ENCODE data around the gene KMT2B.

Gene KMT2B

GRCh38 chr19:35727053-35727955, 9.5 kb downstream of the KMT2B start:
- H3K4me1 ChIP-seq (ENCODE audit: control insufficient read depth, insufficient read depth, low read length), result no peaks in the 10 kb centered on the region
- 95 to 96% methylated on average over 25 of the region's 25 CpGs for WGBS, 2 experiments
- no peaks in the 10 kb centered on the region for H3K27me3 ChIP-seq (ENCODE audit: control insufficient read depth, insufficient read depth, low read length, poor library complexity, severe bottlenecking)
- no peak overlapping the region for H3K4me3 ChIP-seq (ENCODE audit: insufficient read depth, low read depth, low read length)
- peaks cover 73% of the 10 kb centered on the region for H3K36me3 ChIP-seq (ENCODE audit: control insufficient read depth, insufficient read depth, low read length)
- H3K9me3 ChIP-seq (ENCODE audit: control insufficient read depth, low read length), result no peaks in the 10 kb centered on the region
- H3K27ac ChIP-seq (ENCODE audit: insufficient read depth, low read depth, low read length, poor library complexity, severe bottlenecking), result no peak overlapping the region

GRCh38 chr19:35727956-35728706, 10.3 kb downstream of the KMT2B start:
- no peak overlapping the region for H3K27ac ChIP-seq (ENCODE audit: insufficient read depth, low read depth, low read length, poor library complexity, severe bottlenecking)

GRCh38 chr19:35729021-35729420, 11.2 kb downstream of the KMT2B start:
- H3K36me3 ChIP-seq (ENCODE audit: control insufficient read depth, insufficient read depth, low read length), result peaks cover 62% of the 10 kb centered on the region
- H3K9me3 ChIP-seq (ENCODE audit: control insufficient read depth, low read length), result no peaks in the 10 kb centered on the region
- H3K4me3 ChIP-seq (ENCODE audit: insufficient read depth, low read depth, low read length), result no peak overlapping the region
- H3K27ac ChIP-seq (ENCODE audit: insufficient read depth, low read depth, low read length, poor library complexity, severe bottlenecking), result no peak overlapping the region
- H3K4me1 ChIP-seq (ENCODE audit: control insufficient read depth, insufficient read depth, low read length), result no peaks in the 10 kb centered on the region
- WGBS, 2 experiments, result 96% methylated on average over 18 of the region's 18 CpGs
- no peaks in the 10 kb centered on the region for H3K27me3 ChIP-seq (ENCODE audit: control insufficient read depth, insufficient read depth, low read length, poor library complexity, severe bottlenecking)

More at GRCh38 chr19:35727956-35728706, 10.3 kb downstream of the KMT2B start:
- peaks cover 69% of the 10 kb centered on the region for H3K36me3 ChIP-seq (ENCODE audit: control insufficient read depth, insufficient read depth, low read length)
- no peaks in the 10 kb centered on the region for H3K4me1 ChIP-seq (ENCODE audit: control insufficient read depth, insufficient read depth, low read length)
- H3K4me3 ChIP-seq (ENCODE audit: insufficient read depth, low read depth, low read length), result no peak overlapping the region
- no peaks in the 10 kb centered on the region for H3K9me3 ChIP-seq (ENCODE audit: control insufficient read depth, low read length)
- 94 to 96% methylated on average over 19 of the region's 19 CpGs for WGBS, 2 experiments
- H3K27me3 ChIP-seq (ENCODE audit: control insufficient read depth, insufficient read depth, low read length, poor library complexity, severe bottlenecking), result no peaks in the 10 kb centered on the region

GRCh38 chr19:35729763-35730162, 12.0 kb downstream of the KMT2B start:
- Histone ChIP-seq H3K27me3 (ENCODE audit: control insufficient read depth, insufficient read depth, low read length, poor library complexity, severe bottlenecking) (no peaks in the 10 kb centered on the region), H3K36me3 (ENCODE audit: control insufficient read depth, insufficient read depth, low read length) (peaks cover 61% of the 10 kb centered on the region), H3K4me3 (ENCODE audit: insufficient read depth, low read depth, low read length) (no peak overlapping the region), H3K4me1 (ENCODE audit: control insufficient read depth, insufficient read depth, low read length) (no peaks in the 10 kb centered on the region), H3K27ac (ENCODE audit: insufficient read depth, low read depth, low read length, poor library complexity, severe bottlenecking) (no peak overlapping the region), H3K9me3 (ENCODE audit: control insufficient read depth, low read length) (no peaks in the 10 kb centered on the region)
- WGBS, 2 experiments, result 93 to 94% methylated on average over 11 of the region's 11 CpGs

- Histone ChIP-seq H3K27ac (ENCODE audit: insufficient read depth, low read depth, low read length, poor library complexity, severe bottlenecking) (no peak overlapping the region), H3K36me3 (ENCODE audit: control insufficient read depth, insufficient read depth, low read length) (peaks cover 55% of the 10 kb centered on the region), H3K4me1 (ENCODE audit: control insufficient read depth, insufficient read depth, low read length) (no peaks in the 10 kb centered on the region), H3K4me3 (ENCODE audit: insufficient read depth, low read depth, low read length) (no peak overlapping the region), H3K9me3 (ENCODE audit: control insufficient read depth, low read length) (no peaks in the 10 kb centered on the region), H3K27me3 (ENCODE audit: control insufficient read depth, insufficient read depth, low read length, poor library complexity, severe bottlenecking) (no peaks in the 10 kb centered on the region)
- 95 to 96% methylated on average over 18 of the region's 18 CpGs for WGBS, 2 experiments
Observed at GRCh38 chr19:35730326-35730725, 12.5 kb downstream of the KMT2B start.

DNA sequence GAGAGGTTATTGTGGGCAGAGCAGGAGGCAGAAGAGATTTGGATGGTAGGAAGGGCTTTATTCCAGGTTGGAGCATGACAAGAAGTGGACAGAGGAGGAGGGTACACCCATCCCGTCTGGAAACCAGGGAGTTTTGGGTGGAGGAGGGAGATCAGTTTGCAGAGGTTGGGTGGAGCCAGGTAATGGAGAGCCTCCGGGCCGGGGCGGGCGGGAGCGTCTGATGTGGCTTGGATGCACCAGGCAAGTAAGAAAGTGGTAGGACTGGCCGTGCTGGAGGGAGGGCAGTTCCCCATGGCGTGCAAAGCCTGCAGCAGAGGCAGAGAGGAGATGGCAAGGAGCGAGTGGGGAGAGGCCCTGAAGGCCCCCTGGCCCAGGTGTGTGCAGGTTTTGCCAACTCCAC, 13.6 kb downstream of the KMT2B start:
- no peak overlapping the region for H3K4me3 ChIP-seq (ENCODE audit: insufficient read depth, low read depth, low read length)
- H3K9me3 ChIP-seq (ENCODE audit: control insufficient read depth, low read length), result no peaks in the 10 kb centered on the region
- no peaks in the 10 kb centered on the region for H3K4me1 ChIP-seq (ENCODE audit: control insufficient read depth, insufficient read depth, low read length)
- peaks cover 48% of the 10 kb centered on the region for H3K36me3 ChIP-seq (ENCODE audit: control insufficient read depth, insufficient read depth, low read length)
- no peak overlapping the region for H3K27ac ChIP-seq (ENCODE audit: insufficient read depth, low read depth, low read length, poor library complexity, severe bottlenecking)
- H3K27me3 ChIP-seq (ENCODE audit: control insufficient read depth, insufficient read depth, low read length, poor library complexity, severe bottlenecking), result no peaks in the 10 kb centered on the region
- 92 to 93% methylated on average over 9 of the region's 9 CpGs for WGBS, 2 experiments

DNA sequence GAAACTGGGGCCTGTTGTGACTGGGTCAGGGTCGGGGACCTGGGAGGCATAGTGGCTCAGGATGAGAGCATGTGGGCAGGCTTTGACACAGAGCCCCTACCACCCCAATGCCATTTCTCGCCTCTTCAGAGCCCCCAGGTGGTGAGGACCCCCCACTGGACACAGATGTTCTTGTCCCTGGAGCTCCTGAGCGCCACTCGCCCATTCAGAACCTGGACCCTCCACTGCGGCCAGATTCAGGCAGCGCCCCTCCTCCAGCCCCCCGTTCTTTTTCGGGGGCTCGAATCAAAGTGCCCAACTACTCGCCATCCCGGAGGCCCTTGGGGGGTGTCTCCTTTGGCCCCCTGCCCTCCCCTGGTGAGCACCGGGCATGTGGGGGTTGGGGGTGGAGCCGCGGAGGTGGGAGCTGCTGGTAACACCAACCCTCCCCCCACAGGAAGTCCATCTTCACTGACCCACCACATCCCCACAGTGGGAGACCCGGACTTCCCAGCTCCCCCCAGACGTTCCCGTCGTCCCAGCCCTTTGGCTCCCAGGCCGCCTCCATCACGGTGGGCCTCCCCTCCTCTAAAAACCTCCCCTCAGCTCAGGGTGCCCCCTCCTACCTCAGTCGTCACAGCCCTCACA, 14.1 kb downstream of the KMT2B start:
- Histone ChIP-seq H3K4me3 (ENCODE audit: insufficient read depth, low read depth, low read length) (no peak overlapping the region), H3K36me3 (ENCODE audit: control insufficient read depth, insufficient read depth, low read length) (peaks cover 50% of the 10 kb centered on the region), H3K27me3 (ENCODE audit: control insufficient read depth, insufficient read depth, low read length, poor library complexity, severe bottlenecking) (no peaks in the 10 kb centered on the region), H3K4me1 (ENCODE audit: control insufficient read depth, insufficient read depth, low read length) (no peaks in the 10 kb centered on the region), H3K27ac (ENCODE audit: insufficient read depth, low read depth, low read length, poor library complexity, severe bottlenecking) (no peak overlapping the region), H3K9me3 (ENCODE audit: control insufficient read depth, low read length) (no peaks in the 10 kb centered on the region)
- WGBS, 2 experiments, result 90 to 94% methylated on average over 21 of the region's 21 CpGs

- Histone ChIP-seq H3K4me3 (ENCODE audit: insufficient read depth, low read depth, low read length) (no peak overlapping the region), H3K27me3 (ENCODE audit: control insufficient read depth, insufficient read depth, low read length, poor library complexity, severe bottlenecking) (no peaks in the 10 kb centered on the region), H3K9me3 (ENCODE audit: control insufficient read depth, low read length) (no peaks in the 10 kb centered on the region), H3K36me3 (ENCODE audit: control insufficient read depth, insufficient read depth, low read length) (peaks cover 52% of the 10 kb centered on the region), H3K4me1 (ENCODE audit: control insufficient read depth, insufficient read depth, low read length) (no peaks in the 10 kb centered on the region), H3K27ac (ENCODE audit: insufficient read depth, low read depth, low read length, poor library complexity, severe bottlenecking) (no peak overlapping the region)
- 95 to 96% methylated on average over 25 of the region's 25 CpGs for WGBS, 2 experiments
Observed at GRCh38 chr19:35732540-35733179, 14.9 kb downstream of the KMT2B start.

DNA sequence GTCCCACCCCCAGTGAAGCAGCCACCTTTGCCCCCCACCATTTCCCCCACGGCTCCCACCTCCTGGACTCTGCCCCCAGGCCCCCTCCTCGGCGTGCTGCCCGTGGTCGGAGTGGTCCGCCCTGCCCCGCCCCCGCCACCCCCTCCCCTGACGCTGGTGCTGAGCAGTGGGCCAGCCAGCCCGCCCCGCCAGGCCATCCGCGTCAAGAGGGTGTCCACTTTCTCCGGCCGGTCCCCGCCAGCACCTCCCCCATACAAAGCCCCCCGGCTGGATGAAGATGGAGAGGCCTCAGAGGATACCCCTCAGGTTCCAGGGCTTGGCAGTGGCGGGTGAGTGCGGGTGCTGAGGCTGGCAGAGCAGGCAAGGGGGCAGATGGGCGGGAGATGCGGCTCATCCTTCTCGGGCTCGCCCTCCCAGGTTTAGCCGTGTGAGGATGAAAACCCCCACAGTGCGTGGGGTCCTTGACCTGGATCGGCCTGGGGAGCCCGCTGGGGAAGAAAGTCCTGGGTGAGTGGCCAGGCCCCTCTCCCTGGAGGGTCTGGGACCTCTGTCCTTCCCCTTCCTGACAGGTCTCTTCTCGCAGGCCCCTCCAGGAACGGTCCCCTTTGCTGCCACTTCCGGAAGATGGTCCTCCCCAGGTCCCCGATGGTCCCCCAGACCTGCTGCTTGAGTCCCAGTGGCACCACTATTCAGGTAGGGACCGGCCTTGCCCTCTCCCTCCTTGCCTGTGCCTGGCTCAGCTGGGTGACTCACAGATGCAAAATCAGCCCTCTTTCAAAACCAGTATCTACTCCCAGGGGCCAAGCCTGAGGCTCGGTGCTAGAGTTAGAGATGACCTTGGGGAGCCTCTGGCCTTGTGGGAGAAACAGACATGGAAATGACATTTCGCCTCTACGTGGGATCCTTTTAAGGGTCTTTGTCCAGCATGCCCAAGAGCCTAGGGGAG, 15.7 kb downstream of the KMT2B start:
- Histone ChIP-seq H3K36me3 (ENCODE audit: control insufficient read depth, insufficient read depth, low read length) (peaks cover 48% of the 10 kb centered on the region), H3K27me3 (ENCODE audit: control insufficient read depth, insufficient read depth, low read length, poor library complexity, severe bottlenecking) (no peaks in the 10 kb centered on the region), H3K27ac (ENCODE audit: insufficient read depth, low read depth, low read length, poor library complexity, severe bottlenecking) (no peak overlapping the region), H3K9me3 (ENCODE audit: control insufficient read depth, low read length) (no peaks in the 10 kb centered on the region), H3K4me1 (ENCODE audit: control insufficient read depth, insufficient read depth, low read length) (no peaks in the 10 kb centered on the region), H3K4me3 (ENCODE audit: insufficient read depth, low read depth, low read length) (no peak overlapping the region)
- WGBS, 2 experiments, result 93 to 96% methylated on average over 35 of the region's 35 CpGs

Data from ectodermal cell (in vitro differentiated cells).